Measurements from ENCODE around the gene GCA.

DNA sequence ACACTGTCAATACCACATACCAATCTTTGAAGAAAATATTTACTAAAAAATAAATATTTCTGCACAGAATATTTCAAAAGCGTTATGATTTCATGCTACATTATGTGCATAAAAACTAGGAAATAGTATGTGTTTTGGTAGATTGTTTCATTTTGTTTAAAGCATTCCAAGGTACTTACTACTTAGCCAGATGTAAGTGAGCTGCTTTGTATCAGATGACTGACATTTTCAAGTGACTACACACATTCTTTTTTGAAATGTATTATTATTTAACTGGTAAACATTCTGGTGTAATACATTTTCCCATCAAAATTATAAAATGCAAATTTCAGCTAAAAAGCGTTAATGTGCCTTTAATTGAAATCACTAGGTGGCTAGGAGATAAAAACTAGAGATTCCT, 21.5 kb downstream of the GCA start:
- TF ChIP-seq GABPA (IDR thresholded peaks at IDR 0.05; ENCODE audit: borderline replicate concordance, insufficient read depth, low read length) (no peak), CTCF (IDR thresholded peaks at IDR 0.05; ENCODE audit: control extremely low read depth in 1 of 3, insufficient read depth in 1 of 3, low read depth in 1 of 3, low read length in 3 of 3) (no peak), POLR2AphosphoS5 (IDR thresholded peaks at IDR 0.05; ENCODE audit: low read depth, low read length) (no peak), TAF7 (optimal IDR thresholded peaks at IDR 0.05; ENCODE audit: borderline replicate concordance, low read depth, low read length) (no peak), JUND (IDR thresholded peaks at IDR 0.05; ENCODE audit: low read length) (no peak), RFX5 (IDR thresholded peaks at IDR 0.05; ENCODE audit: borderline replicate concordance, low read depth, low read length) (no peak), ZNF274 (IDR thresholded peaks at IDR 0.05; ENCODE audit: borderline replicate concordance, extremely low read depth, low read length) (no peak), CREB1 (IDR thresholded peaks at IDR 0.05) (no peak), TBP (IDR thresholded peaks at IDR 0.05; ENCODE audit: low read depth, low read length) (no peak), POLR2A (IDR thresholded peaks at IDR 0.05; ENCODE audit: control extremely low read depth in 1 of 2, low read depth in 2 of 2, low read length in 2 of 2) (no peak), SAP30 (IDR thresholded peaks at IDR 0.05; ENCODE audit: insufficient read depth, insufficient replicate concordance, low read length) (no peak), SIX5 (IDR thresholded peaks at IDR 0.05; ENCODE audit: low read depth, low read length) (no peak), JUN (IDR thresholded peaks at IDR 0.05; ENCODE audit: low read depth, low read length) (no peak)
- TF ChIP-seq, protein P1, sequence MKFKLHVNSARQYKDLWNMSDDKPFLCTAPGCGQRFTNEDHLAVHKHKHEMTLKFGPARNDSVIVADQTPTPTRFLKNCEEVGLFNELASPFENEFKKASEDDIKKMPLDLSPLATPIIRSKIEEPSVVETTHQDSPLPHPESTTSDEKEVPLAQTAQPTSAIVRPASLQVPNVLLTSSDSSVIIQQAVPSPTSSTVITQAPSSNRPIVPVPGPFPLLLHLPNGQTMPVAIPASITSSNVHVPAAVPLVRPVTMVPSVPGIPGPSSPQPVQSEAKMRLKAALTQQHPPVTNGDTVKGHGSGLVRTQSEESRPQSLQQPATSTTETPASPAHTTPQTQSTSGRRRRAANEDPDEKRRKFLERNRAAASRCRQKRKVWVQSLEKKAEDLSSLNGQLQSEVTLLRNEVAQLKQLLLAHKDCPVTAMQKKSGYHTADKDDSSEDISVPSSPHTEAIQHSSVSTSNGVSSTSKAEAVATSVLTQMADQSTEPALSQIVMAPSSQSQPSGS (IDR thresholded peaks at IDR 0.05; ENCODE audit: low read length) = no peak

Data from H1 (cell line).